ENCODE data around the gene CPNE7.

DNA sequence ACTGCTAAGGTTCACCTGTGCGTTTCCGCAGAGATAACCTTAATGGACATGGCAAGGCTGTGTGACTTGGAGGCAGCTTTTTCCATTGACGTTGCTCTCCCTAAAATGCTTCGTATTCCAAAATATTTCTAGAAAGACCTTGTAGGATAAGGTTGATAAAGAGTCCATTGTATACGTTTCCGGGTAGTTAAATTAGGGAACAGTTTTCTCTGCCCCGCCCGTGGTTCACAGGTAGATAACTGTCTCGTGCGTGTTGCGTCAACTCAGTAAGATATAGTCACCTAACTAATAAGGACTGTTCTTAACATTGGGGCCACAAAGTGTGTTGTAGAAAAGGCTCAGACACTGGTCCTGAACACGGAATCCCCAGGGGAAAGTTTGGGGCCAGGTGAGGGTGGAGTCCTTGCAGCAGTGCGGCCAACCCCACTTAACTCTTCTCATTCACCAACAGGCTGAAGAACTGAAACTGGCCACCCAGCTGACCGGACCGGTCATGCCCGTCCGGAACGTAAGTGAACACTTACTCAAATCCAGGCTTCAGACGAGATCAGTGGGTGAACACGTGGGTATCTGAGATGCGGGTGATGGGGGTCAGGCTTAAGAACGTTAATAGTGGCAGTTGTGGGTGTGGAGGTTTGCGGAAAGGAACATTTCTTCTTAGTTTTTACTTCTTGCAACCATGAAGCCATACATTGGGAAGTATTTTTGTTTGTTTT is 13.5 kb upstream of the CPNE7 start:
- TF ChIP-seq, protein P1, sequence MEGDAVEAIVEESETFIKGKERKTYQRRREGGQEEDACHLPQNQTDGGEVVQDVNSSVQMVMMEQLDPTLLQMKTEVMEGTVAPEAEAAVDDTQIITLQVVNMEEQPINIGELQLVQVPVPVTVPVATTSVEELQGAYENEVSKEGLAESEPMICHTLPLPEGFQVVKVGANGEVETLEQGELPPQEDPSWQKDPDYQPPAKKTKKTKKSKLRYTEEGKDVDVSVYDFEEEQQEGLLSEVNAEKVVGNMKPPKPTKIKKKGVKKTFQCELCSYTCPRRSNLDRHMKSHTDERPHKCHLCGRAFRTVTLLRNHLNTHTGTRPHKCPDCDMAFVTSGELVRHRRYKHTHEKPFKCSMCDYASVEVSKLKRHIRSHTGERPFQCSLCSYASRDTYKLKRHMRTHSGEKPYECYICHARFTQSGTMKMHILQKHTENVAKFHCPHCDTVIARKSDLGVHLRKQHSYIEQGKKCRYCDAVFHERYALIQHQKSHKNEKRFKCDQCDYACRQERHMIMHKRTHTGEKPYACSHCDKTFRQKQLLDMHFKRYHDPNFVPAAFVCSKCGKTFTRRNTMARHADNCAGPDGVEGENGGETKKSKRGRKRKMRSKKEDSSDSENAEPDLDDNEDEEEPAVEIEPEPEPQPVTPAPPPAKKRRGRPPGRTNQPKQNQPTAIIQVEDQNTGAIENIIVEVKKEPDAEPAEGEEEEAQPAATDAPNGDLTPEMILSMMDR (IDR thresholded peaks at IDR 0.05): no peak
- TF ChIP-seq EZH2phosphoT487 (IDR thresholded peaks at IDR 0.05) (no peak), EZH2 (IDR thresholded peaks at IDR 0.05) (no peak)
